SK-N-MC (cell line): Measurements from ENCODE around the gene DCAF16.

Experiments used
- EZH2 ChIP-seq: fragments of 200-600 bp; sonication (generic); IDR thresholded peaks from one replicate; pipeline ENCODE4 v1.6.1; 2017; ENCODE audit warnings: antibody characterized with exemption
- POLR2AphosphoS5 ChIP-seq: IDR thresholded peaks from 2 replicates; pipeline ENCODE4 v1.6.1; 2012; ENCODE audit warnings: mild to moderate bottlenecking, low read depth, low read length, borderline replicate concordance

DNA sequence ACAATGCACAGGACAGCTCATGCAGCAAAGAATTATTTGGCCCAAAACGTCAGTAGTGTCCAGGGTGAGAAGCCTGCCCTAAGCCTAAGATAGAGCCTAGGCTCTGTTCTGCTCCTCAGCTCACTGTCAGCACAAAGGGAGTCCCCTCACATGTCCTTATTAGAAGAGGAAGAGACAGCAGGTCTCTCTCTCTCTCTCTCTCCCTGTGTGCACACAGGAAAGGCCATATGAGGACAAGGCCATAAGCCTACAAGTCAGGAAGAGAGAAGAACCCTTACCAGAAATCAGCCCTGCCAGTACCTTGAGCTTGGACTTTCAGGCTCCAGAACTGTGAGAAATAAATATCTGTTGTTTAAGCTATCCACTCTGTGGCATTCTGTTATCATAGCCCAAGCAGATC is 49.5 kb downstream of the DCAF16 start:
- TF ChIP-seq POLR2AphosphoS5 (no peak), EZH2 (no peak)
